HG02759 (cell line): Measurements from ENCODE around the gene P3H1.
"Not testable (repeated sequence)": the region's sequence is repeated elsewhere in the genome, so short reads cannot be mapped to it uniquely, and the experiment has no call there.

ENCODE experiments used
- ATAC-seq: cut with Tn5 transposase; IDR thresholded peaks from one replicate; pipeline ENCODE4 v1.9.1; 2021; ENCODE audit warnings: mild to moderate bottlenecking, moderate library complexity; ENCODE audit not compliant: unreplicated experiment

Gene P3H1

DNA sequence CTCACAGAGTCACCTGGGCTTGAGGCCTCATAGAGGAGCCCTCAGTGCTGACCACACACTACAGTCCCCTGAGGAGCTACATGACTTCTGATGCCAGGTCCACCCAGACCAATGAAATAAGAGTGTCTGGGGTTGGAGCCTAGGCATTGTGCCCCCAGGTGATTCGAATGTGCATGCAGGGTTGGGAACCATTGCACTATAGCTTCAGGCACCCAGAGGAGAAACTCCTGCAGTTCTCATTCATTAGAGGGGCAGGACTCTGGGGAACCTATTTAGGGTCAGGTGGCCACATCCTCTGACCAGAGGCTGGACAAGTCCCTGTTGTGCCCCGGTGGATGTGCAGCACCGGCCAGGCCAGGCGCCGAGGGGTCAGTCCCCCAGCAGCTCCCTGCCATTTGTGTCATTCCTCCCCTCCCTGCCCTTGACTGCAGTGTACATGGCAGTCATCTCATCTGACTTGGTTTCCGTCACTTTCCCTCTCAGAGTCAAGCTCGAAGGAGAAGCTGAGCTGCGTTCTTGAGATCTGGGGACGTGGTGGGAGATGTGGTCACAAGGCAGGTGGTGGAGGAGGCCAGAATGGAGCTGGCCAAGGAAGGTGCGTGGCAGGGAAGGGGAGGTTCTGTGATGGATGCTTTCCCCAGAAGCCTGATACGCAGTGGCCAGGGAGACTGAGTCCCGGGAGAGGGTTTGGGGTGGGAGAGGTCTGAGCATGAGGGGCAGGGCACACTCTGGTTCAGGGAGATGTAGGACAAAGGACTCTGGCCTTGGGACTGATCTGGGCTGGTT lies 33.2 kb downstream of the P3H1 start:
- no peak for ATAC-seq

GRCh38 chr1:42732126-42732680 lies 34.6 kb downstream of the P3H1 start:
- no peak for ATAC-seq

- ATAC-seq, result no peak
Measured at GRCh38 chr1:42731585-42731984, 35.2 kb downstream of the P3H1 start.

GRCh38 chr1:42730988-42731387 lies 35.8 kb downstream of the P3H1 start:
- ATAC-seq, result no peak

- no peak for ATAC-seq
Measured at GRCh38 chr1:42730002-42730401, 36.8 kb downstream of the P3H1 start.

DNA sequence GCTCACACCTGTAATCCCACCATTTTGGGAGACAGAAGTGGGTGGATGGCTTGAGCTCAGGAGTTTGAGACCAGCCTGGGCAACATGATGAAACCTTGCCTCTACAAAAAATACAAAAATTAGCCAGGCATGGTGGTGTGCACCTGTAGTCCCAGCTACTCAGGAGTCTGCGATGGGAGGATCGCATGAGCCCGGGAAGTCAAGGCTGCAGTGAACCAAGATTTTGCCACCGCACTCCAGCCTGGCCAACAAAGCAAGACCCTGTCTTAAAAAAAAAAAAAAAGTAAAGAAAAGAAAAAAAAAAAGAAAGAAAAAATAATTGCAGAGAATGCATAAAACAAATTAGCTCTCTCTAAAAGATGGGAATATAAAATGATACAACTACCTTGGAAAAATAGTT lies 41.0 kb downstream of the P3H1 start:
- ATAC-seq, result not testable (repeated sequence)

DNA sequence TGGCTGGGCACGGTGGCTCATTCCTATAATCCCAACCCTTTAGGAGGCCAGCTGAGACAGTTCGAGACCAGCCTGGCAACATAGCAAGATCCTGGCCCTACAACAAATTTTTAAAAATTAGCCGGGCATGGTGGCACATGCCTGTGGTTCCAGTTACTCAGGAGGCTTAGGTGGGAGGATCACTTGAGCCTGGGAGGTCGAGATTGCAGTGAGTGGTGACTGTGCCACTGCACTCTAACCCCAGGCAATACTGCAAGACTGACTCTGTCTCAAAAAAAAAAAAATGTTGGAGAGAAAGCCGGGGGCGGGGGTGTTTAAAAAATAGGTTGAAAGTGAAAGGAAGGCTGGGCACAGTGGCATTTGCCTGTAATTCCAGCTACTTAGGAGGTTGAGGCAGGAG lies 43.3 kb downstream of the P3H1 start:
- no peak for ATAC-seq

DNA sequence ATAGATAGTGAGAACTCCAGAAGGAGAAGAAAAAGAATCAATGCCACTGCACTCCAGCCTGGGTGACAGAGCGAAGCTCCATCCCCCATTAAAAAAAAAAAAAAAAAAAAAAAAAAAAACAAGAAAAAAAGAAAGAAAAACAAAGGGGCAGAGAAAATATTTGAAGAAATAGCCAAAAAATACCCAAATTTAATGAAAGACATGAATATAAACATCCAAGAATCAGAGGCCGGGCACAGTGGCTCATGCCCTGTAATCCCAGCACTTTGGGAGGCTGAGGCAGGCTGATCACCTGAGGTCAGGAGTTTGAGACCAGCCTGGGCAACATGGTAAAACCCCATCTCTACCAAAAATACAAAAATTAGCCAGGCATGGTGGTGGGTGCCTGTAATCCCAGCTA lies 44.4 kb downstream of the P3H1 start:
- ATAC-seq, result not testable (repeated sequence)

- ATAC-seq, result no peak
Measured at GRCh38 chr1:42721926-42722325, 44.9 kb downstream of the P3H1 start.

GRCh38 chr1:42720868-42721267 lies 46.0 kb downstream of the P3H1 start:
- ATAC-seq, result no peak

DNA sequence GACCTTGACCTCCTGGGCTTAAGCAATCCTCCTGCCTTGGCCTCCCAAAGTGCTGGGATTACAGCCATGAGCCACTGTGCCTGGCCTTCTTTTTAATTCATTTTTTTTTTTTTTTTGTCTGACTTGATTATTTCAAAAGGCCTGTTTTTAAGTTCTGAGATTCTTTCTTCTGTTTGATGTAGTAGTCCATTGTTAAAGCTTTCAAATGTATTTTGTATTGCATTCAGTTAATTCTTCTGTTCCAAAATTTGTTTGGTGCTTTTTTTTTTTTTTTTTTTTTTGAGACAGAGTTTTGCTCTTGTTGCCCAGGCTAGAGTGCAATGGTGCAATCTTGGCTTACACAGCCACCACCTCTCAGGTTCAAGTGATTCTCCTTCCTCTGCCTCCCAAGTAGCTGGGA lies 52.4 kb downstream of the P3H1 start:
- not testable (repeated sequence) for ATAC-seq

- no peak for ATAC-seq
Measured at GRCh38 chr1:42713293-42713692, 53.5 kb downstream of the P3H1 start.

- ATAC-seq, result not testable (repeated sequence)
Measured at GRCh38 chr1:42712808-42713207, 54.0 kb downstream of the P3H1 start.

- ATAC-seq, result no peak
Measured at GRCh38 chr1:42703888-42704464, 62.9 kb downstream of the P3H1 start.

DNA sequence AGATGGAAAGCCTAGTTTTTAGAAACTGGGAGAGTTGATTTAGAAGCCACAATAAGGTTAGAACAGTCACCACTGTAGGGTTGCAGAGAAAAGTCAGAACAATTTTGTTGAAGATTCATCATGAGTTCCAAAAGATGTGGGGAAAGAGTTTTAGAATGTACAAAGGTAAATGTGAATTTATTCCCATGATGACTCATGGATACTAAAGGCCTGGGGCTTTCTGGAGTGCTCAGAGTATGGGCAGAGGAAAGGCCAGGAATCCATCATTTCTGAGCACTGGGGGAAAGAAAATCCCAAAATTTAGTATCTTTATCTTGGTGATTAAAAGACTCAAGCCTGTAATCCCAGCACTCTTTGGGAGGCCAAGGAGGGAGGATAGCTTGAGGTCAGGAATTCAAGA lies 66.8 kb downstream of the P3H1 start:
- ATAC-seq, result no peak

- ATAC-seq, result no peak
Measured at GRCh38 chr1:42698081-42698813, 68.6 kb downstream of the P3H1 start.
